Nasal cavity respiratory epithelium epithelial cell of viscerocranial mucosa (primary cell): Measurements from ENCODE around the gene HIGD1B. TPM values are rescaled to one million over a fixed set of nuclear protein-coding genes. Genes with fewer than 3 reads are reported as not detected.

ENCODE experiments used
- total RNA-seq: library from RNA; depleted of rRNA; stranded (reverse); fragments of >200 nt; gene quantifications from 2 replicates; pipeline ENCODE4 v1.2.3, GENCODE V29; 2014

HIGD1B gene
- not detected in 2 replicates for total RNA-seq

GRCh38 chr17:44847586-44847985, at the start of gene HIGD1B:
Gene HIGD1B, plus strand, starts transcription at chr17:44847883. Its CDS starts 270 bp downstream, at chr17:44848153.

DNA sequence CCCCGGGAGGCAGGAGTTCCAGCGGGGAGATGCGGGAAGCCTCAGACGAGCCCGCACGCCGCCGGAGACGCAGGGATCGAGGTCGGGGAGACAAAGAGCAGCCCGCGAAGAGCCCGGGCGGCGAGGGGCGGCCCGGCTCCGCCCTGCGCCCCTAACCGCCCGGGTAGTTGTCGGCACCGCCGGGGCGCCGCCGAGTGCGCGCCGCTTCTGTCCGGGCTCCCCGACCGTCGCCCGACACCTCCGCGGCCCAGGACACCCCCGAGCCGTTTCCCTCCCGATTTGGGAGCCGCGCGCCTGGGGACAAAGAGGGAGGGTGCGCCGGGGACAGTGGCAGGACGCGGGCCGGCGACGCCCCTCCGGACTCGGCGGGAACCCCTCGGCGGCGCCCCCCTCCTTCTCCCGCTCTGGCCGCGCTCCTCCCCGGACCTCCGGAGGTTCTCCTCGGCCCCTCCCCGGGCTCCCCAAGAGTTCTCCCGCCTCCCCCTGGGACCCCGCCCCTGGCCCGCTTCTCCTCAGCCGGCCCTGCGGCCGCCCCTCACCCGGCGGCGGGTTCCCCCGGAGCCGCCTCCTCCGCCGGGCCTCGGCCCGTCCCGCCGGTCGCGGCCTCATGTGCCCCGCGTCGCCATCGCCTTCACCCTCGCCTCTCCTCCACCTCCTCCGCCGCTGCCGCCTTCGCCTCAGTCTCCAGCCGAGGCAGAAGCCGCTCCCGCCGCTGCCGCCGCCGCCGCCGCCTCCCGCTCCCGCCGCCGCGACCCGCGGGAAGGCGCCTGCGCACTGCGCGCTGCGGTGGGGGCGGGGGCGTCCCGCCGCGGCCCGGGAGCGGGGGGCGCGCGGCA, 17.9 kb upstream of the HIGD1B start, which contains the start of gene GJC1:
Gene GJC1 (minus strand): TSS at position 765 of the 836 bp plus-strand sequence. CDS start 24,470 bp downstream, outside the sequence.

GRCh38 chr17:44899074-44899782, 51.5 kb downstream of the HIGD1B start, which contains the start of gene EFTUD2:
Gene EFTUD2, minus strand, starts transcription at chr17:44899445. Its CDS starts 4,924 bp downstream, at chr17:44894521.

Other genes with a start within 250 kb of the HIGD1B start
- under 0.01 TPM in 1 of 2 replicates, not detected in the other for gene MEIOC, start 191.4 kb upstream of the HIGD1B start, total RNA-seq
- gene CCDC43, start 158.1 kb upstream of the HIGD1B start, total RNA-seq, result 41.2 and 47.8 TPM in 2 replicates
- gene DBF4B, start 139.2 kb upstream of the HIGD1B start, total RNA-seq, result 0.34 and 1.4 TPM in 2 replicates
- under 0.01 TPM in 2 replicates for gene ADAM11, start 88.9 kb upstream of the HIGD1B start, total RNA-seq
- 1.5 and 6.5 TPM in 2 replicates for gene GJC1, start 17.6 kb upstream of the HIGD1B start, total RNA-seq
- 91.2 and 160 TPM in 2 replicates for gene EFTUD2, start 51.6 kb downstream of the HIGD1B start, total RNA-seq
- gene GFAP, start 67.6 kb downstream of the HIGD1B start, total RNA-seq, result under 0.01 TPM in 1 of 2 replicates, not detected in the other
- under 0.01 TPM in 1 of 2 replicates, not detected in the other for gene KIF18B, start 99.9 kb downstream of the HIGD1B start, total RNA-seq
- under 0.01 and 0.07 TPM in 2 replicates for gene C1QL1, start 120.4 kb downstream of the HIGD1B start, total RNA-seq
- gene DCAKD, start 203.7 kb downstream of the HIGD1B start, total RNA-seq, result 33.2 and 80.1 TPM in 2 replicates
- gene NMT1, start 213.4 kb downstream of the HIGD1B start, total RNA-seq, result 64.9 and 152 TPM in 2 replicates